ENCODE measurements around the gene KDR. TPM values are rescaled to one million over a fixed set of nuclear protein-coding genes. Genes with fewer than 3 reads are reported as not detected.

KDR gene
- total and polyA plus RNA-seq, 2 experiments from 2014 or later, result 96.0 to 104 TPM

- H4K20me1 ChIP-seq (ENCODE audit: insufficient read depth, poor library complexity, severe bottlenecking), result no peaks in the 10 kb centered on the region
- H3K4me3 ChIP-seq, result no peak overlapping the region
- no peaks in the 10 kb centered on the region for H3K36me3 ChIP-seq (replicated peaks; ENCODE audit: insufficient read depth, low read depth)
- DNase-seq (ENCODE audit: low spot score), result no peak
- H3K4me1 ChIP-seq (ENCODE audit: insufficient read depth), result peaks cover 3% of the 10 kb centered on the region
- H3K79me2 ChIP-seq, result no peaks in the 10 kb centered on the region
- no peak for TF ChIP-seq EZH2 (IDR thresholded peaks at IDR 0.05; ENCODE audit: borderline replicate concordance)
- TF ChIP-seq, protein P1, sequence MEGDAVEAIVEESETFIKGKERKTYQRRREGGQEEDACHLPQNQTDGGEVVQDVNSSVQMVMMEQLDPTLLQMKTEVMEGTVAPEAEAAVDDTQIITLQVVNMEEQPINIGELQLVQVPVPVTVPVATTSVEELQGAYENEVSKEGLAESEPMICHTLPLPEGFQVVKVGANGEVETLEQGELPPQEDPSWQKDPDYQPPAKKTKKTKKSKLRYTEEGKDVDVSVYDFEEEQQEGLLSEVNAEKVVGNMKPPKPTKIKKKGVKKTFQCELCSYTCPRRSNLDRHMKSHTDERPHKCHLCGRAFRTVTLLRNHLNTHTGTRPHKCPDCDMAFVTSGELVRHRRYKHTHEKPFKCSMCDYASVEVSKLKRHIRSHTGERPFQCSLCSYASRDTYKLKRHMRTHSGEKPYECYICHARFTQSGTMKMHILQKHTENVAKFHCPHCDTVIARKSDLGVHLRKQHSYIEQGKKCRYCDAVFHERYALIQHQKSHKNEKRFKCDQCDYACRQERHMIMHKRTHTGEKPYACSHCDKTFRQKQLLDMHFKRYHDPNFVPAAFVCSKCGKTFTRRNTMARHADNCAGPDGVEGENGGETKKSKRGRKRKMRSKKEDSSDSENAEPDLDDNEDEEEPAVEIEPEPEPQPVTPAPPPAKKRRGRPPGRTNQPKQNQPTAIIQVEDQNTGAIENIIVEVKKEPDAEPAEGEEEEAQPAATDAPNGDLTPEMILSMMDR (IDR thresholded peaks at IDR 0.05; ENCODE audit: poor library complexity), result no peak
- no peak for TF ChIP-seq EZH2phosphoT487 (IDR thresholded peaks at IDR 0.05; ENCODE audit: low read depth, severe bottlenecking, unreplicated experiment)
- peak overlapping the region; percentile 73 for H3K27ac ChIP-seq
- 45% methylated on average over 3 of the region's 3 CpGs for WGBS (ENCODE audit: low lambda C conversion rate, missing lambda C conversion rate)
- peak overlapping the region; percentile 20 for H3K4me2 ChIP-seq
- no peak overlapping the region for H2AFZ ChIP-seq
- H3K9me2 ChIP-seq (replicated peaks; ENCODE audit: insufficient read depth), result no peaks in the 10 kb centered on the region
- H3K9me3 ChIP-seq (ENCODE audit: low read depth), result no peaks in the 10 kb centered on the region
- H3K27me3 ChIP-seq, result no peaks in the 10 kb centered on the region
These were observed 50.0 kb downstream of the KDR start for GRCh38 chr4:55075376-55075775.

- 20% methylated on average over 5 of the region's 5 CpGs for WGBS (ENCODE audit: low lambda C conversion rate, missing lambda C conversion rate)
- TF ChIP-seq, protein P1 (IDR thresholded peaks at IDR 0.05; ENCODE audit: poor library complexity), result no peak
- TF ChIP-seq EZH2 (IDR thresholded peaks at IDR 0.05; ENCODE audit: borderline replicate concordance) (no peak), EZH2phosphoT487 (IDR thresholded peaks at IDR 0.05; ENCODE audit: low read depth, severe bottlenecking, unreplicated experiment) (no peak)
- Histone ChIP-seq H3K4me3 (no peak overlapping the region), H3K36me3 (replicated peaks; ENCODE audit: insufficient read depth, low read depth) (no peaks in the 10 kb centered on the region), H3K9me3 (ENCODE audit: low read depth) (no peaks in the 10 kb centered on the region), H4K20me1 (ENCODE audit: insufficient read depth, poor library complexity, severe bottlenecking) (no peaks in the 10 kb centered on the region), H3K9me2 (replicated peaks; ENCODE audit: insufficient read depth) (no peaks in the 10 kb centered on the region), H3K27ac (peak overlapping the region; percentile 73), H3K4me2 (peak overlapping the region; percentile 12), H2AFZ (no peak overlapping the region), H3K27me3 (no peaks in the 10 kb centered on the region), H3K4me1 (ENCODE audit: insufficient read depth) (peaks cover 3% of the 10 kb centered on the region), H3K79me2 (no peaks in the 10 kb centered on the region)
- DNase-seq (ENCODE audit: low spot score), result peak; percentile 66
These were observed 51.0 kb downstream of the KDR start for GRCh38 chr4:55074386-55074785.

GRCh38 chr4:55071951-55072350, 53.4 kb downstream of the KDR start:
- H3K27ac ChIP-seq, result peak overlapping the region; percentile 5
- TF ChIP-seq, protein P1 (IDR thresholded peaks at IDR 0.05; ENCODE audit: poor library complexity), result no peak
- TF ChIP-seq EZH2 (IDR thresholded peaks at IDR 0.05; ENCODE audit: borderline replicate concordance), result no peak
- TF ChIP-seq EZH2phosphoT487 (IDR thresholded peaks at IDR 0.05; ENCODE audit: low read depth, severe bottlenecking, unreplicated experiment), result no peak
- H3K36me3 ChIP-seq (replicated peaks; ENCODE audit: insufficient read depth, low read depth), result no peaks in the 10 kb centered on the region
- H3K9me3 ChIP-seq (ENCODE audit: low read depth), result no peaks in the 10 kb centered on the region
- DNase-seq (ENCODE audit: low spot score), result no peak
- 59% methylated on average over 1 of the region's 1 CpG for WGBS (ENCODE audit: low lambda C conversion rate, missing lambda C conversion rate)
- peaks cover 3% of the 10 kb centered on the region for H3K4me1 ChIP-seq (ENCODE audit: insufficient read depth)
- H3K9me2 ChIP-seq (replicated peaks; ENCODE audit: insufficient read depth), result no peaks in the 10 kb centered on the region
- H4K20me1 ChIP-seq (ENCODE audit: insufficient read depth, poor library complexity, severe bottlenecking), result no peaks in the 10 kb centered on the region
- H2AFZ ChIP-seq, result no peak overlapping the region
- H3K4me3 ChIP-seq, result no peak overlapping the region
- no peaks in the 10 kb centered on the region for H3K27me3 ChIP-seq
- H3K4me2 ChIP-seq, result no peak overlapping the region
- no peaks in the 10 kb centered on the region for H3K79me2 ChIP-seq

DNA sequence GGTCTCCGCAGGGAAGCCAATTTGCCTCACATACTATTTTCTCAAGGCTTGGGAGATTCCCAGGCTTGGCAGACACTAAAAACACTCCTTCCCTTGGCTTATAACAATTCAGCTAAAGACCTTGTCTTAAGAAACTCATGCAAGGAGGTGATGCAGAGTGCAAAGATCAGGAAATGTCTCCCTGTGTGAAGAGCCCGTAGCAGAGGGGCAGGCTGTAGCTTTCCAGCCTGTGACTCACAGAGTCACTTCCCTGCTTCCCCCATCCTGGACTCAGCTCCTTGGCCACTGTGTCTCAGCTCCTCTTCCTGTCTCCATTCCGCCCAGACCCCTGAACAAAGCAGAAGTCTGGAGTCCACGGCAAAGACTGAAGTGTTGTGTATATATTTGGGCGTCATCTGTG, 56.1 kb downstream of the KDR start:
- no peak overlapping the region for H2AFZ ChIP-seq
- TF ChIP-seq, protein P1 (IDR thresholded peaks at IDR 0.05; ENCODE audit: poor library complexity), result no peak
- no peak for TF ChIP-seq EZH2 (IDR thresholded peaks at IDR 0.05; ENCODE audit: borderline replicate concordance)
- no peak for TF ChIP-seq EZH2phosphoT487 (IDR thresholded peaks at IDR 0.05; ENCODE audit: low read depth, severe bottlenecking, unreplicated experiment)
- no peak overlapping the region for H3K4me2 ChIP-seq
- peaks cover 3% of the 10 kb centered on the region for H3K4me1 ChIP-seq (ENCODE audit: insufficient read depth)
- no peaks in the 10 kb centered on the region for H3K9me3 ChIP-seq (ENCODE audit: low read depth)
- H3K9me2 ChIP-seq (replicated peaks; ENCODE audit: insufficient read depth), result no peaks in the 10 kb centered on the region
- H3K27me3 ChIP-seq, result peaks cover 5% of the 10 kb centered on the region
- DNase-seq (ENCODE audit: low spot score), result peak; percentile 34
- H3K4me3 ChIP-seq, result no peak overlapping the region
- H3K36me3 ChIP-seq (replicated peaks; ENCODE audit: insufficient read depth, low read depth), result no peaks in the 10 kb centered on the region
- no peaks in the 10 kb centered on the region for H3K79me2 ChIP-seq
- 75% methylated on average over 5 of the region's 5 CpGs for WGBS (ENCODE audit: low lambda C conversion rate, missing lambda C conversion rate)
- H3K27ac ChIP-seq, result no peak overlapping the region
- no peaks in the 10 kb centered on the region for H4K20me1 ChIP-seq (ENCODE audit: insufficient read depth, poor library complexity, severe bottlenecking)
